T-helper 9 cell (primary cell): Measurements from ENCODE around the gene SMOC2.

Source experiments
- DNase-seq: peaks from one replicate; pipeline ENCODE4 v3.0.0-alpha.2; 2020

The SMOC2 gene

DNA sequence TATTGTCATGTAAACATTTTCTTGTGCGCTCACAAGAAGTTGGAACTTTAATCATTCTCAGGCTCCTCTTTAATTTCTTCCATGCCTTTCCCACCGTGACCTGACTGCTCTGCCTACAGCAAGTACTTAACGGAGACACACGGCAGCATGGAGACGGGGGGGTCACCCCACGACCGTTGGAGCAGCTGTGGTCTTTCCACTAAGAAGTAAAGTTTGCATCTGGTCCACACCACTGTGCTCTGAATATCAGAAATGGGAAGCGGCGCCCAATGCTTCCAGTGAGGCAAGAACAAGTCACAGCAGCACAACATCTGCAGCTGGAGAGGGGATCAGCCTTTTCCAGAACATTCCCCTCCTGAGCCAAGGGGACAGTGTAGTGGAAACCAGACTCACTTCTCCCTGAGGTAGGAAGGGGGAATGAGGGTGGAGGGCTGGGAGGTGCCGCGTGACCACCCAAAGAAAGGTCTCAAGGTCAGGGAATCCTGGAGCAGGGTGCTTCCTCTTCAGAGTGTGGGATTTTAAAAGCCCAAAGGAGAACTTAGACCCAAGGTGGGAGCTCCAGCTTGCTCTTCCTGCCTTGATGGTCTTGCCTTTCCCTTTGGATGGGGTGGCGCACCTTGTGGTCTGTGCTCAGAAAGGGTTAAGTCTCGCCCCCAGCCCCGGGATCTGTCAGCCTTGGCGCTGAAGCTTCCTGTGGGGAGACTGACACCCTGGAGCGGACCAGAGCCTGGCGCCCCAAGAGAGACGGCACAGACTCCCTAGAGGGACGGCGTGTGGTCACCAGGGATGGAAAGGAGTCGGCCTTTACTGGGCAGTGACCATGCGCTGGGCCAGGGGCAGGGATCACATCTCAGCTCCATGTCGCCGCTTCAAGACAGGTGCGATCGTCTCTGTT, 25.6 kb upstream of the SMOC2 start:
- no peak for DNase-seq

DNA sequence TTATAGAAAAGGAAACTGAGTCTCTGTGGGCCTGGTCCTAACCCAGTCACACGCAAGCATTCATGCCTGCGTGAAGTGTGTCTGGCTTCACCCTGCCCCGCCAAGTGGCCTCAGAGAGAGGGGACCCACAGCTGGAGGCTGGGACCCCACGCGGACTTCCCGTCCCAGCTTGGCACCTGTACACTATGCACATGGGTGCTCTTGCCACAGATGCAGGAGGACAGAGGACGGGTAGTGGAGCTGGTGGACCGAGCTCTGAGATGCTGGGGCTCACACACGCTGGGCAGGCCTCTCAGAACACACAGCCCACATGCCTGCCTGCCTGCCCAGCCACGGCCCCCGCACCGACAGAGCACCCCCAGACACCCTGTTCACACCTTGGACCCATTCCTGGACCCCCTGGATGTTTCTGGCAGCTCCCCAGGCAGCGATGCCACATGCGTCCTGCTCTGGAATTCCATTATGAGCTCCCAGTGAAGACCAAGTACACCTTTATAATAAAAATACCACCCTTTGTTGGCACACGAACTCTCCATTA, 24.9 kb upstream of the SMOC2 start:
- no peak for DNase-seq

DNA sequence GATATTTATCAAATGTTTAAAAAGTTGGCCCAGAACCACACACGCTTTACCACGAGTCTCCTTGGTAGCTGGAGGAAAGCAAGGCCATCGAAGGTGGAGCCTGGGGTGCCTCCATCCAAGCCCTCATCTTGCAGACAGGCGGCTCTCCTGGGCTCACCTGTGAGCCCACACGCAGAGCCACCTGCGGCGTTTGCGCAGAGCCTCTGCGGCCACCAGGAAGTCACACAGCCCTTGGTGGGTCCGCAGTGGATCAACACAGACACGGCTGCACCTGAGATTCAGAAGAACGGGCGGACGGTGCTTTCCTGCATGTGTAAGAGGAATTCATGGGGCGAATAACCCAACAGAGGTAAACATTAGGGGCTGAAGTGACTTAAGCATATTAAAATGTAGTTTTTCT, 24.5 kb upstream of the SMOC2 start:
- no peak for DNase-seq

GRCh38 chr6:168417191-168417590, 23.8 kb upstream of the SMOC2 start:
- no peak for DNase-seq

- no peak for DNase-seq
Measured at GRCh38 chr6:168417679-168418557, 23.1 kb upstream of the SMOC2 start.

- no peak for DNase-seq
Measured at GRCh38 chr6:168418711-168419121, 22.3 kb upstream of the SMOC2 start.

GRCh38 chr6:168419569-168419968, 21.4 kb upstream of the SMOC2 start:
- DNase-seq = no peak

GRCh38 chr6:168420084-168420483, 20.9 kb upstream of the SMOC2 start:
- no peak for DNase-seq

- no peak for DNase-seq
Measured at GRCh38 chr6:168420706-168421105, 20.3 kb upstream of the SMOC2 start.

- no peak for DNase-seq
Measured at GRCh38 chr6:168427184-168427583, 13.8 kb upstream of the SMOC2 start.

- no peak for DNase-seq
Measured at GRCh38 chr6:168428052-168428826, 12.7 kb upstream of the SMOC2 start.

GRCh38 chr6:168428863-168429262, 12.1 kb upstream of the SMOC2 start:
- no peak for DNase-seq

- no peak for DNase-seq
Measured at GRCh38 chr6:168432196-168432595, 8.8 kb upstream of the SMOC2 start.

DNA sequence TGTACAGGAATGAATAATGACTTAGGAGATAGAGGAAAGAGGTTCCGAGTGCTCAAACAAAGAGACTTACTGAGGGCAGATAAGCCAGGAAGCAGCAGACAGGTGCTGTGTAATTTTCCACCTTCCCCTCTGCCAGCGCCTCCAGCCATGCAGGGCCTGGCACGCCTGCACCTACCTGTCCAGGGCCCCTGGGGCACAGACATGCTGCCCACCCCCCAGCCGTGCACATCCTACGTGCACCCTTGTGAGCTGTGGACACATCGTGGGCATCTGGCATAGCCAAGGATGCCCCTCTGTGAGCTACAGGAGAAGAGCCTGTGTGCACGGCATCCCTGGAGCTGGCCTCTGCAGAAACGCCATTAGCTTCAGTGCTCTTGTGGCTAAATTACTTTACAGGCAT, 7.1 kb upstream of the SMOC2 start:
- no peak for DNase-seq

- no peak for DNase-seq
Measured at GRCh38 chr6:168434505-168434904, 6.5 kb upstream of the SMOC2 start.

DNA sequence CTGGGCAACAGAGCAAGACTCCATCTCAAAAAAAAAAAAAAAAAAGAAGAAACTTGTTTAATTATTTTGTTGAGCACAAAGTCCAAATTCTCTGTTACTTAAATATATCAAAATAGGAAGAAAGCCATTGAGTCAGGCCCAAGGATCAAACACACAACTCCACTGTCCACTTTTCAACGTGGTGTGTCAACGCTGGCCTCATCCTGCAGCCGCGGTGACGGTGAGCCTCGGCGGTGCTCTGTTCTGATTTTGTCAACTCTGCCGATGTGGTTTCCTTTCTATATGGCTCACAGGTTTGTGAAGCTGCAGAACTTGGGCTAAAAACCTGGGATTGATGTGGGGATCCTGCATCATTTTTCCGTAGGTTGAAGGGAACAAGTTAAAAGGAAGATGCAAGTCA, 3.2 kb upstream of the SMOC2 start:
- DNase-seq = no peak

DNA sequence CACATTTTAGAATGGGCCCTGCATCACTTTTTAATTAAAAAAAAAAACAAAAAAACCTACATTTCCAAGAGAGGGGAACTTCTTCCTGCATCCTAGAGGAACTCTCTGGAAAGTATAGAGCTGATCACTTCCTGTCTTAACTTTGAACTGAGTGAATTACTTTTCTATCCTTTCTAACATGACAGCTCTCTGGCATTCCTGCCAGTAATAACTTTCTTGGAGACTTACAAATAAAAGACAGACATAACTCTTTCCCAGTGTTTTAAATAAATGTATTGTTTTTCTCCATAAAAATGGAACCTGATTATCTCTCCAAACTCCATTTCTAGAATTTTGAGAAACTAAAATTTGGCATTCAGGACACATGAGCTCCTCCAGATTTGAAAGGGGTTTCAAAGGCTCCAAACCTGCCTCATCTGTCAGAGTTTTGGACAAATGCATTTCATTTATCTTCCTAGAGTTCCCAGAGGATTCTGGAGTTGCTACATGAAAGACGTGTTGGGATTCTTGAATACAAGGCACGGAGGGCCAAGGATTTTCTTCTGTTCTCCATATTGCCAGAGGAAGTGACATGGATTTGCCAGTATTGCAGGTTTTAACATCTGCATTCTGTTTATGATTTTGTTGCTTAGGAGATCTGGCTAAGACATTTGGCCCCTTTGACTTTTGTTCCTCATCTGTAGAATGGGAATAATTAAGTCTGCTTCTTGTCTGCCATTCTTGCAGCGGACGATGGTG, 2.0 kb upstream of the SMOC2 start:
- no peak for DNase-seq

GRCh38 chr6:168439794-168440450, 1.1 kb upstream of the SMOC2 start:
- DNase-seq = no peak

DNA sequence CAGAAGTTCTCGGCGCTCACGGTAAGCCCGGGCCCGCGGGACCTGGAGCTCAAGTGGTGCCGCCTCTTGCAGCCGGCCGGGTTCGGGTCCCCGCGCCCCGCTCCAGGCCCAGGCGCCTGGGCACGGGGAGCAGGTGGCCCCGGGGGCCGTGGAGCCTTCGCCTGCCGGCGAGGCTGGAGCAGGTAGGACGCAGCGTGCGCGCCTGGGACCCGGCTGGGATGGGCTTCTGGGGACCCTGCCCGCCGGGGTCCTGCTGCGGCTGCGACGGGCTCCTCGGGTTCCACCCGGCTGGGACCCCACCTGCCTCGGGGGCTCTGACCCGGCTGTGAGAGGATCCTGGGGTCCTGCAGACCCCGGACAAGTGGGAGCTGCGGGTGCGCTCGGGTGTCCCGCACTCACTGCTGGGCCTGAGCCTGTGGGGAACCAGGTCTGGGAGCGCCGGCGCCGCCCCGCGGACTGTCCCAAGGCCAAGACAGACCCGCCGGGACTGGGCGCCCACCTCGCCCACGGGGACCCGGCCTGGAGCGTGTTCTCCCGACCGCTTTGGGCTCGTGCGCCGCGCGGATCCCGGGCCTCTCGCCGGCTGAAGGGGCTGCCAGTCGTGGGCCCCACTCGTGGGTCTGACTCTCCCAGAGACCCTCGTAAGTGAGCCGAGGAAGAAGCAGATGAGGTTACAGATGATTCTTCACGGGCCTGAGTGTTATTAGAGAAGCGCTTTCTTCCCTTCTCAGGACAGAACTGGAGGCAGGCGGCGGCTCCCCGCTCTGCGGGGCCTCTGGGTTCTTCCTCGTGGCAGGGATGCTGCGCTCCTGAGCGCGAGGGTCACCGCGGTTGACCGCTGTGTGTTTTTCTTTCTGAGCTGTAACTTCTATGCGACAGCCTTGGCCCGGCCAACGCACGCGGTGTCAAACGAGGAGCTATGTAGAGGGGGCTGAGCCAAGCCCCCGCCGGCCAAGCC, 729 bp downstream of the SMOC2 start:
- no peak for DNase-seq

- no peak for DNase-seq
Measured at GRCh38 chr6:168442646-168443045, 1.7 kb downstream of the SMOC2 start.
